Activated CD8-positive, alpha-beta memory T cell treated with anti-CD3 and anti-CD28 coated beads for 1 hour (primary cell): ENCODE data around the gene ARV1.
"Not testable (repeated sequence)": the region's sequence is repeated elsewhere in the genome, so short reads cannot be mapped to it uniquely, and the experiment has no call there.

ENCODE experiments used
- DNase-seq, 2 donors: peaks; one replicate each; pipeline ENCODE4 v3.0.0-alpha.2; 2020; ENCODE audit warnings: low read depth in 1 of 2; ENCODE audit errors: extremely low read depth in 1 of 2

Gene ARV1

DNA sequence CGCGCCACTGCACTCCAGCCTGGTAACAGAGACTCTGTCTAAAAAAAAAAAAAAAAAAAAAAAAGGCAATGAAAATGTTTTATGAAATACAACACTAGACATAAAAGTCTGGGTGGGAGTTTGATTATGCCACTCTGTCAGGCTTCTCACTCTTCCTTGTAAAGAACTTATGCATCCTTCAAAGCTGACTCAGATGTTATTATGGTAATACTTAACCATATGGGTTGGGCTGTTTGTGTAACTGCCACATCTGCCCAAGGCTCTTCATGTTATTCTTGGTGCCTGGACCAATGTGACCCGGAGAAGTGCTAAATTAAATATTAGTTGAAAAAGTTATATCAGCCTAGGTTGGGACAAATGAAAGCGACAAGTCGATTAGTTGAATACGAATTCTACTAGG is 37.3 kb downstream of the ARV1 start:
- no peak for DNase-seq

DNA sequence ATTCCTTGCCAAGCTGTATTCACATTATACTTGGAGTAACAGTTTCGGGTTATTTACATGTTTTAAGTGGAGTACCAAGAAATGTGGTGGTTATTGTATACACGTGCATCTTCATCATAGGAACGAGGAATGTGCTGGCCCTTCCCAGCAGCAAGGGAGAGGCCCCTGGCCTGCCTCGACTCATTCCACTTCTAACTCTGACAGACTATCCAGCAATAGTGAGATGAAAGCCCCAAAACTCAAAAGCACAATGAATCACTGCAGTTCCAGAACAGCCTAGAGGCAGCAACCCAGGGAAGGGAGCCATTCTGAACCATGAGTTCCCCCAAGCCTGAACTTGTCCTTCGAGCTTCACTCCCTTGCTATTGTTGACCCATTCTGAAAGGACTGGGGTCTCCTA is 38.1 kb downstream of the ARV1 start:
- no peak for DNase-seq

GRCh38 chr1:231019711-231020110 is 40.8 kb downstream of the ARV1 start:
- DNase-seq, result no peak

DNA sequence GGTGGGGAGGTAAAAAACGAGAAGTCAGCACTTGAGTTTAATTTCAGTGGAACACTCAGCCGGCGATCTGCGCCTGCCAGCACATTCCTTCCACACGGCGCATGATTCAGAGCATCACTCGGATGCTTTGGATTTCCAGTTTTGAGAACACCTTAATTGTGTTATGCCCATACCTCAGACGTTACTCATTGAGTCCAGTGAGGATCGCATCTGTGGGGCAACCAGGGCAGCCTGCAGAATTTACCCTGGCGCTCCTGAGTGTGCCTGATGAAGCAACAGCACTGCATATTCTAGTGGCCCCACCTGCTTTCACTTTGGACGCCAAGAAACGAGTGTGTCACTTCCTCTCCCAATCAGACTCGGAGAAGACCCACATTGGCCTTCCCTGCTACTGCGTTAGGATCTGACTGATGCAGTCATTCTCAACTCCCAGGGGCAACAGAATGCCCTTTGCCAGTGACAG is 41.3 kb downstream of the ARV1 start:
- DNase-seq, result no peak

DNA sequence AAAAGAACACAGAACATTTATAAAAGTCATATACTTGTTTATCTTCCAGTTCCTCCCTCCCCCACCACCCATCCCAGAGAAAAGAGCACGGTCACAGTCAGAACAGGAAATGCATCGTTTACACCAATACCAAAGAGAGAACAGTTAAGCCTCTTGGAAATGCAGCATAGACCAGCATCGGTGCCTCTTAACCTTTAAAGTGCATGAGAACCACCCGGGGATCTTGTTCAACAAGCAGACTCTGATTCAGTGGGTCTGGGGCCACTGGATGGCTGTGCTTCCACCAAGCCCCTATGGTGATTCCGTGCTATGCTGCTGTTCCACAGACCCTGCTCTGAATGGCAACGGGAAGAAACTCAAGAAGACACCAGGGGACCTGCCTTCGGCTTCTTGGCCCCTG is 41.9 kb downstream of the ARV1 start:
- no peak for DNase-seq

GRCh38 chr1:231021540-231022031 is 42.7 kb downstream of the ARV1 start:
- DNase-seq, result no peak

- not testable (repeated sequence) for DNase-seq
These were observed 43.6 kb downstream of the ARV1 start for GRCh38 chr1:231022543-231022942.

- no peak for DNase-seq
These were observed 44.3 kb downstream of the ARV1 start for GRCh38 chr1:231023150-231023549.

DNA sequence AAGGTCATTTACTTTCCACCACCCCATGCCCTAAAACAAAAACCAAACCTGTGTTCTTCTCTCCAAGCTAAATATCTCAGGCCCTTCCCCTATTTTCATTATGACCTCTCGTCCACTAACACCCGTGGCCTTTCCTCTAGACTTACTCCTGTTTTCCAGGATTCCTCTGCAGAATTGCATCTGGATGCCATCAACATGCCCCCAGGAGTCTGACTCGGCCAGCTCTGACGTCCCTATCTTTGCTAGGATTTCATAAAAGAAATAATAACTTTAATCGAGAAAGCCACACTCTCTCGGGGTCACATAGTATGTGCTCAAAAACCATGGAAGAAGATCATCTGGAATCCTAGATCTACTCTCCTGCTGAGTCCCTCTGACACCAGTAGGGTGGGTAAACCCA is 47.7 kb downstream of the ARV1 start:
- DNase-seq, result no peak

- no peak for DNase-seq
These were observed 48.4 kb downstream of the ARV1 start for GRCh38 chr1:231027136-231027925.

GRCh38 chr1:231027971-231028370 is 49.1 kb downstream of the ARV1 start:
- no peak for DNase-seq

GRCh38 chr1:231028682-231029081 is 49.8 kb downstream of the ARV1 start:
- DNase-seq, result no peak

DNA sequence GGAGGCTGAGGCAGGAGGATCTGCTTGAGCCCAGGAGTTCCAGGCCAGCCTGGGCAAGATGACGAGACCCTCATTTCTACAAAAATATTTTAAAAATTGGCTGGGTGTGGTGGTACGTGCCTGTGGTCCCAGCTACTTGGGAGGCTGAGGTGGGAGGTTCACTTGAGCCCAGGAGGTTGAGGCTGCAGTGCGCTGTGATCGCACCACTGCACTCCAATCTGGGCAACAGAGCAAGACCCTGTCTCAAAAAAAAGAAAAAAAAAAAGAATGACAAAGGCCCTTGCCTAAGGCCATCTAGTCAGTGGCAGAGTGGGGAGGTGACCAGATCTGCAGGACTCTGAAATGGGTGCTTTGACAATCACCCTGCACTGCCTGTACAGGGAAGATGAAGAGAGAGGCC is 50.4 kb downstream of the ARV1 start:
- not testable (repeated sequence) for DNase-seq

- DNase-seq, result no peak
These were observed 50.9 kb downstream of the ARV1 start for GRCh38 chr1:231029841-231030240.

- DNase-seq, result no peak
These were observed 54.1 kb downstream of the ARV1 start for GRCh38 chr1:231032963-231033362.

- no peak for DNase-seq
These were observed 56.9 kb downstream of the ARV1 start for GRCh38 chr1:231035799-231036198.

DNA sequence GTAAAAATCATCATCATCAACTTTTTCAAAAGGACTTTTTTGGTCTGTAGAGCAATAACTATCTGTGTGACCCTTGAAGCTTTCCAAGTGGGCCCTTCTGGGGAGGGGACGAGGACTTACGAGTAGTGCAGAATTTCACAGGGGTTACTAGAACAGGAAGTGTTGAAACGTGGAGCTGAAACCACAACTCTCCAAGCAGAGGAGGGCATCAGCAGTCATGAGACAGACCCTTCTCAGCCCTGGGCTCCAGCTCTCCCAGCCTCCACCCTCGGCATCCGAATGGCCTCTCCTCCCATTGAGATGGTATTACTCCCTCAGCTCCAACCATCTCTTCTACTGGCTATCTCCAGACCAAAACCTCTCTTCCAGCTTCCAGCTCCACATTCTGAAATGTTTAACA is 57.5 kb downstream of the ARV1 start:
- DNase-seq, result no peak

DNA sequence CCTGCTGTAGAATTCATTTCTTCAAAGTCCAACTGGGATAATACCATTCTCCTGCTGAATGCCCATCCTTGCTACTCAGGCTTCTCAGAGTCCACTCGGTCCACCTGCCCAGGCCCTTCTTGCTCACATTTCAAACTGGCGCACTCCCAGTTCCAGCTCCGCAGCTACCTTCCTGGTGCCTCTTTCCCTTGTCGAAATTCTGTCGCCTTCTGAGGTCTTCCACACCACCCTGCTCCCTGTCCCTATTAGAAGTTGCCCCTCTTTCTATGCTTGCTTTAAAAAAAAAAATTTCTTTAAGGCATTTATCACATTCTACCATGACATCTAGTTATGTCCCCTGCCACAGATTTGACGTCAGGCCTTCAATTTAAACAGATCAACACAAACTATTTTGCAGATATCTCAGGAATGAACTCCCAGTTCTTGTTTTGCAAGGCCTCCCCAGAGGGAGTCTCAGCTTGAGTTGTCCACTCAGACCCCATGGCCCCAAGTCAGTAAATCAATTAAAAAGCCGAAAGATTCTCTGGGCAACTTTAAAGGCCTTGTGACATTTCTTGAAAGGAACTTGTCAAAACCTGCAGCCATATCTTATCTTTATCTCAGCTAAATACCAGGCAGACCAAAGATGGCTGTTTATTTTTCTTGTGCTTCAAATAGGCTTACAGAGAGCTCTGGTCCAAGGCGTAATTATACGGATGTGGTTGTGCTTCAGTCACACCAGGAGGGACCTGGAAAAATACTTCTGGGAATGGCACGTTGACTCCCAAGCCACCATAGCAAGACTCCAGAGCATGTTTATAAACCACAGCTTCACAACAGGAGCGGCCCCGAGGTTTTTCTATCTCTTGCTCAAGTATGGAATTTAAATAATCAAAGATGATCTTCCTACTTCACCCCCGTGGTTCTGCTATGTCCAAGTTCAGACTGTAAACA is 59.0 kb downstream of the ARV1 start:
- DNase-seq, result no peak

GRCh38 chr1:231039161-231040018 is 60.5 kb downstream of the ARV1 start:
- peak in 1 of 2 donors; percentile 15 for DNase-seq

GRCh38 chr1:231040019-231040799 is 61.3 kb downstream of the ARV1 start, which contains the start of gene FAM89A:
TSS of gene FAM89A (minus strand) at chr1:231040254. CDS start at chr1:231040211, 43 bp downstream.
- DNase-seq, result peak; percentile 32 to 69
